ENCODE measurements around the gene MVP.

MVP gene

GRCh38 chr16:29804455-29805231, 15.6 kb upstream of the MVP start:
- no peak for DNase-seq

GRCh38 chr16:29805232-29806098, 14.8 kb upstream of the MVP start:
- DNase-seq = peak; percentile 100

- DNase-seq = peak; percentile 46
Observed at GRCh38 chr16:29806099-29806579, 14.1 kb upstream of the MVP start, which contains the start of gene MAZ. Gene MAZ, plus strand, starts transcription at chr16:29806529. Its CDS starts 173 bp downstream, at chr16:29806702.

GRCh38 chr16:29806641-29807425, 13.4 kb upstream of the MVP start:
- DNase-seq = no peak

- DNase-seq = peak; percentile 82
Observed at GRCh38 chr16:29807426-29808218, 12.6 kb upstream of the MVP start.

GRCh38 chr16:29808219-29808900, 11.9 kb upstream of the MVP start:
- DNase-seq = no peak

GRCh38 chr16:29809031-29809747, 11.1 kb upstream of the MVP start:
- DNase-seq = no peak

- no peak for DNase-seq
Observed at GRCh38 chr16:29809850-29810698, 10.2 kb upstream of the MVP start.

GRCh38 chr16:29810699-29811169, 9.5 kb upstream of the MVP start:
- no peak for DNase-seq

- DNase-seq = peak; percentile 69
Observed at GRCh38 chr16:29811170-29811895, 8.9 kb upstream of the MVP start.

GRCh38 chr16:29811896-29812665, 8.2 kb upstream of the MVP start, which contains the start of gene PRRT2:
Gene PRRT2, plus strand, starts transcription at chr16:29812193. Its CDS starts 862 bp downstream, at chr16:29813055.
- no peak for DNase-seq

- no peak for DNase-seq
Observed at GRCh38 chr16:29812754-29813643, 7.3 kb upstream of the MVP start.

- no peak for DNase-seq
Observed at GRCh38 chr16:29813644-29814562, 6.4 kb upstream of the MVP start.

- DNase-seq = no peak
Observed at GRCh38 chr16:29814592-29814991, 5.7 kb upstream of the MVP start.

- no peak for DNase-seq
Observed at GRCh38 chr16:29815032-29815721, 5.1 kb upstream of the MVP start.

Data from SHP77 treated with DMSO at 0.1 percent for 48 hours (cell line).